ENCODE measurements around the gene TUBA8.
"Not testable (repeated sequence)": the region's sequence is repeated elsewhere in the genome, so short reads cannot be mapped to it uniquely, and the experiment has no call there.

GRCh38 chr22:18123476-18124025, 12.9 kb downstream of the TUBA8 start:
- TF ChIP-seq CTCF (IDR thresholded peaks at IDR 0.05; ENCODE audit: insufficient read depth, low read length); POLR2AphosphoS5 (IDR thresholded peaks at IDR 0.05; ENCODE audit: low read depth): not testable (repeated sequence)
